ENCODE results near the gene LBX1. TPM values are rescaled to one million over a fixed set of nuclear protein-coding genes. Genes with fewer than 3 reads are reported as not detected.

The LBX1 gene
- total and polyA plus RNA-seq, 2 of the 4 experiments (the other 2 are of a cell fraction) = not detected

DNA sequence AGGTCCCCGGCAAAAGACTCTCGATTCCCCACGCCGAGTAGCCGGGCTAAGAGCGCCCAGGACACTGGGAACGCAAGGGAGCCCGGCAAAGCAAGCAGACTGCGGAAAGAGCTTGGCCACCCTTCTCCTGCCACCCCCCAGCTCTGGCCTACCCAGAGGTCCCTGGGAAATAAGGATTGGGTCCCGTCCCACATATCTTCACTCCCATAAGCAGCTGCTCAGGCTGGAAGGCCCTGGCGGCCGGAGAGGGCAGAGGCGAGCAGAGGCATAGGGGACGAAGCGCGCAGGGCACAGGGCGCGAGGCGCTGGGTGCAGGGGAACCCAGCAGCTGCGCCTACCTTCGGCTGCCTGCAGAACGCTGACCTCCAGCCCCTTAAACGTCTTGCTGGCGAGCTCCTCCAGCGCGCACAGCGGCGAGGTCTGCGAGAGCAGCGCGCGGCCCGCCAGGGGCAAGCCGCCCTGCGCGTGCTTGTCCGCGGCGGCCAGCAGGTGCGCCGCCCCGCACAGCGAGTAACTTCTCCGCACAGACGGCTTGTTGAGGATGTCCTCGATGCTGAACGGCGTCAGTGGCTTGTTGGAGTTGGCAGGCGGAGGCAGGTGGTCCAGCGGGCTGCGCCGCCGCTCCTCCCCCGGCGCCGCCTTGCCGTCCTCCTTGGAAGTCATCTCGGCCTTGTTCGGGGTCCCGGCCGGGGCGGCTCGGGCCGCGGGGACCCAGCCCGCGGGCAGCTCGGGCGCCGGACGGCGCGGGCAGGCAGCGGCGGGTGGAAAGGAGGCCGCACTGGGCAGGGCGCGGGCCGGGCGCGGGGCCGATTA, 904 bp downstream of the LBX1 start:
- ATAC-seq (ENCODE audit: low read depth) = no peak
- dilution Hi-C loops (cut with HindIII; ENCODE audit: low sequenced_read_pairs, unreplicated experiment) = no loop called here
- H3K14ac ChIP-seq (replicated peaks; ENCODE audit: low read depth, low read length) = no peak overlapping the region
- no peak for DNase-seq
- no peak overlapping the region for H2BK15ac ChIP-seq (ENCODE audit: low read depth, low read length)
- no peaks in the 10 kb centered on the region for H3K79me1 ChIP-seq (ENCODE audit: low read depth in 1 of 2, low read length in 2 of 2)
- peaks cover 98% of the 10 kb centered on the region for H3K27me3 ChIP-seq (ENCODE audit: control insufficient read depth, insufficient read depth, low read length)
- H3K4me2 ChIP-seq (ENCODE audit: low read depth, low read length) = no peak overlapping the region
- H2AK5ac ChIP-seq (ENCODE audit: low read depth, low read length) = no peak overlapping the region
- no peak overlapping the region for H2AFZ ChIP-seq (replicated peaks; ENCODE audit: low read length, poor library complexity)
- peaks cover 17% of the 10 kb centered on the region for H4K20me1 ChIP-seq (ENCODE audit: insufficient read depth, low read length)
- no peaks in the 10 kb centered on the region for H3K36me3 ChIP-seq (ENCODE audit: control insufficient read depth, insufficient read depth, low read length)
- H2BK120ac ChIP-seq (ENCODE audit: low read depth, low read length) = no peak overlapping the region
- in situ Hi-C loops (cut with MboI; ENCODE audit: low sequenced_read_pairs) = no loop called here
- no peak overlapping the region for H3K4ac ChIP-seq (ENCODE audit: low read depth, low read length)
- ChIA-PET POLR2A (ENCODE audit: unreplicated experiment) (no interaction called here), CTCF (interaction anchor here (0.6 kb wide), 1 partner anchor 1677 kb away, joined by 4 read pairs; no protein-coding TSS in a partner anchor)
- no peaks in the 10 kb centered on the region for H3K9me1 ChIP-seq (ENCODE audit: insufficient read depth, low read length)
- no peak overlapping the region for H4K91ac ChIP-seq (ENCODE audit: insufficient read depth, low read depth, low read length)
- no peak overlapping the region for H3K9ac ChIP-seq (ENCODE audit: low read depth, low read length)
- H3K4me1 ChIP-seq (ENCODE audit: control insufficient read depth, insufficient read depth, low read length) = no peaks in the 10 kb centered on the region
- H3K18ac ChIP-seq (ENCODE audit: low read depth, low read length) = no peak overlapping the region
- no peak overlapping the region for H3K4me3 ChIP-seq (ENCODE audit: insufficient read depth, low read depth, low read length)
- no peak overlapping the region for H3K56ac ChIP-seq (ENCODE audit: extremely low read depth, insufficient read depth, low read length)
- no peak overlapping the region for H2BK5ac ChIP-seq (ENCODE audit: low read depth, low read length, poor library complexity, severe bottlenecking)
- no peak overlapping the region for H3K27ac ChIP-seq (ENCODE audit: insufficient read depth, low read length)
- no peak overlapping the region for H4K8ac ChIP-seq (ENCODE audit: low read depth in 2 of 2, low read length in 2 of 2)
- intact Hi-C loops (cut with micrococcal nuclease) = no loop called here
- 2% methylated on average over 48 of the region's 82 CpGs; no CpG with 5 or more reads in 1 of the 2 experiments for WGBS, 2 experiments (ENCODE audit: extremely low coverage in 2 of 2, insufficient read length in 1 of 2)
- no peak overlapping the region for H3K23ac ChIP-seq (ENCODE audit: low read depth, low read length)
- no peak overlapping the region for H2AK9ac ChIP-seq (replicated peaks; ENCODE audit: low read depth, low read length, poor library complexity)
- peaks cover 12% of the 10 kb centered on the region for H3K9me3 ChIP-seq (ENCODE audit: control insufficient read depth, insufficient read depth, low read length)
- no TSS peak for BruUV-seq (replicated peaks)
- no peak overlapping the region for H2BK20ac ChIP-seq (ENCODE audit: low read depth, low read length)
- no peak overlapping the region for H4K5ac ChIP-seq (ENCODE audit: low read depth, low read length)
- TF ChIP-seq MXI1 (IDR thresholded peaks at IDR 0.05; ENCODE audit: borderline replicate concordance, low read depth, low read length) = no peak
- TF ChIP-seq, protein P1, sequence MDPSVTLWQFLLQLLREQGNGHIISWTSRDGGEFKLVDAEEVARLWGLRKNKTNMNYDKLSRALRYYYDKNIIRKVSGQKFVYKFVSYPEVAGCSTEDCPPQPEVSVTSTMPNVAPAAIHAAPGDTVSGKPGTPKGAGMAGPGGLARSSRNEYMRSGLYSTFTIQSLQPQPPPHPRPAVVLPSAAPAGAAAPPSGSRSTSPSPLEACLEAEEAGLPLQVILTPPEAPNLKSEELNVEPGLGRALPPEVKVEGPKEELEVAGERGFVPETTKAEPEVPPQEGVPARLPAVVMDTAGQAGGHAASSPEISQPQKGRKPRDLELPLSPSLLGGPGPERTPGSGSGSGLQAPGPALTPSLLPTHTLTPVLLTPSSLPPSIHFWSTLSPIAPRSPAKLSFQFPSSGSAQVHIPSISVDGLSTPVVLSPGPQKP (IDR thresholded peaks at IDR 0.05; ENCODE audit: borderline replicate concordance, low read depth, low read length) = no peak
- TF ChIP-seq MAFK (IDR thresholded peaks at IDR 0.05; ENCODE audit: low read depth, low read length) = no peak
- TF ChIP-seq RCOR1 (IDR thresholded peaks at IDR 0.05; ENCODE audit: insufficient replicate concordance, low read length) = no peak
- no peak for TF ChIP-seq RFX5 (IDR thresholded peaks at IDR 0.05; ENCODE audit: low read depth, low read length)
- no peak for TF ChIP-seq MAZ (IDR thresholded peaks at IDR 0.05; ENCODE audit: borderline replicate concordance, low read depth, low read length)
- no peak for TF ChIP-seq SMC3 (IDR thresholded peaks at IDR 0.05; ENCODE audit: low read depth, low read length)
- TF ChIP-seq FOS (IDR thresholded peaks at IDR 0.05; ENCODE audit: low read depth, low read length) = no peak
- TF ChIP-seq CEBPB (IDR thresholded peaks at IDR 0.05; ENCODE audit: low read depth, low read length) = no peak
- no peak for TF ChIP-seq BHLHE40 (IDR thresholded peaks at IDR 0.05; ENCODE audit: low read depth, low read length)
- no peak for TF ChIP-seq NFE2L2 (IDR thresholded peaks at IDR 0.05; ENCODE audit: low read depth, low read length)
- TF ChIP-seq, protein P2, sequence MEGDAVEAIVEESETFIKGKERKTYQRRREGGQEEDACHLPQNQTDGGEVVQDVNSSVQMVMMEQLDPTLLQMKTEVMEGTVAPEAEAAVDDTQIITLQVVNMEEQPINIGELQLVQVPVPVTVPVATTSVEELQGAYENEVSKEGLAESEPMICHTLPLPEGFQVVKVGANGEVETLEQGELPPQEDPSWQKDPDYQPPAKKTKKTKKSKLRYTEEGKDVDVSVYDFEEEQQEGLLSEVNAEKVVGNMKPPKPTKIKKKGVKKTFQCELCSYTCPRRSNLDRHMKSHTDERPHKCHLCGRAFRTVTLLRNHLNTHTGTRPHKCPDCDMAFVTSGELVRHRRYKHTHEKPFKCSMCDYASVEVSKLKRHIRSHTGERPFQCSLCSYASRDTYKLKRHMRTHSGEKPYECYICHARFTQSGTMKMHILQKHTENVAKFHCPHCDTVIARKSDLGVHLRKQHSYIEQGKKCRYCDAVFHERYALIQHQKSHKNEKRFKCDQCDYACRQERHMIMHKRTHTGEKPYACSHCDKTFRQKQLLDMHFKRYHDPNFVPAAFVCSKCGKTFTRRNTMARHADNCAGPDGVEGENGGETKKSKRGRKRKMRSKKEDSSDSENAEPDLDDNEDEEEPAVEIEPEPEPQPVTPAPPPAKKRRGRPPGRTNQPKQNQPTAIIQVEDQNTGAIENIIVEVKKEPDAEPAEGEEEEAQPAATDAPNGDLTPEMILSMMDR (conservative IDR thresholded peaks at IDR 0.05; ENCODE audit: low read depth, low read length) = no peak
- no peak for TF ChIP-seq CHD1 (IDR thresholded peaks at IDR 0.05; ENCODE audit: low read depth, low read length)
- no peak for TF ChIP-seq POLR2A (IDR thresholded peaks at IDR 0.05; ENCODE audit: low read depth, low read length)
- no peak for TF ChIP-seq RAD21 (IDR thresholded peaks at IDR 0.05; ENCODE audit: low read length)

Measured in IMR-90 (cell line).